SKM-1 treated with dmso at 0.1 percent for 144 hours (cell line): Measurements from ENCODE around the gene ADAM12.

ENCODE experiments used
- DNase-seq: peaks from one replicate; lab custom pipeline; 2025; ENCODE audit not compliant: unreplicated experiment; lab: John Stamatoyannopoulos, UW

The ADAM12 gene, protein sequence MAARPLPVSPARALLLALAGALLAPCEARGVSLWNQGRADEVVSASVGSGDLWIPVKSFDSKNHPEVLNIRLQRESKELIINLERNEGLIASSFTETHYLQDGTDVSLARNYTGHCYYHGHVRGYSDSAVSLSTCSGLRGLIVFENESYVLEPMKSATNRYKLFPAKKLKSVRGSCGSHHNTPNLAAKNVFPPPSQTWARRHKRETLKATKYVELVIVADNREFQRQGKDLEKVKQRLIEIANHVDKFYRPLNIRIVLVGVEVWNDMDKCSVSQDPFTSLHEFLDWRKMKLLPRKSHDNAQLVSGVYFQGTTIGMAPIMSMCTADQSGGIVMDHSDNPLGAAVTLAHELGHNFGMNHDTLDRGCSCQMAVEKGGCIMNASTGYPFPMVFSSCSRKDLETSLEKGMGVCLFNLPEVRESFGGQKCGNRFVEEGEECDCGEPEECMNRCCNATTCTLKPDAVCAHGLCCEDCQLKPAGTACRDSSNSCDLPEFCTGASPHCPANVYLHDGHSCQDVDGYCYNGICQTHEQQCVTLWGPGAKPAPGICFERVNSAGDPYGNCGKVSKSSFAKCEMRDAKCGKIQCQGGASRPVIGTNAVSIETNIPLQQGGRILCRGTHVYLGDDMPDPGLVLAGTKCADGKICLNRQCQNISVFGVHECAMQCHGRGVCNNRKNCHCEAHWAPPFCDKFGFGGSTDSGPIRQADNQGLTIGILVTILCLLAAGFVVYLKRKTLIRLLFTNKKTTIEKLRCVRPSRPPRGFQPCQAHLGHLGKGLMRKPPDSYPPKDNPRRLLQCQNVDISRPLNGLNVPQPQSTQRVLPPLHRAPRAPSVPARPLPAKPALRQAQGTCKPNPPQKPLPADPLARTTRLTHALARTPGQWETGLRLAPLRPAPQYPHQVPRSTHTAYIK

DNA sequence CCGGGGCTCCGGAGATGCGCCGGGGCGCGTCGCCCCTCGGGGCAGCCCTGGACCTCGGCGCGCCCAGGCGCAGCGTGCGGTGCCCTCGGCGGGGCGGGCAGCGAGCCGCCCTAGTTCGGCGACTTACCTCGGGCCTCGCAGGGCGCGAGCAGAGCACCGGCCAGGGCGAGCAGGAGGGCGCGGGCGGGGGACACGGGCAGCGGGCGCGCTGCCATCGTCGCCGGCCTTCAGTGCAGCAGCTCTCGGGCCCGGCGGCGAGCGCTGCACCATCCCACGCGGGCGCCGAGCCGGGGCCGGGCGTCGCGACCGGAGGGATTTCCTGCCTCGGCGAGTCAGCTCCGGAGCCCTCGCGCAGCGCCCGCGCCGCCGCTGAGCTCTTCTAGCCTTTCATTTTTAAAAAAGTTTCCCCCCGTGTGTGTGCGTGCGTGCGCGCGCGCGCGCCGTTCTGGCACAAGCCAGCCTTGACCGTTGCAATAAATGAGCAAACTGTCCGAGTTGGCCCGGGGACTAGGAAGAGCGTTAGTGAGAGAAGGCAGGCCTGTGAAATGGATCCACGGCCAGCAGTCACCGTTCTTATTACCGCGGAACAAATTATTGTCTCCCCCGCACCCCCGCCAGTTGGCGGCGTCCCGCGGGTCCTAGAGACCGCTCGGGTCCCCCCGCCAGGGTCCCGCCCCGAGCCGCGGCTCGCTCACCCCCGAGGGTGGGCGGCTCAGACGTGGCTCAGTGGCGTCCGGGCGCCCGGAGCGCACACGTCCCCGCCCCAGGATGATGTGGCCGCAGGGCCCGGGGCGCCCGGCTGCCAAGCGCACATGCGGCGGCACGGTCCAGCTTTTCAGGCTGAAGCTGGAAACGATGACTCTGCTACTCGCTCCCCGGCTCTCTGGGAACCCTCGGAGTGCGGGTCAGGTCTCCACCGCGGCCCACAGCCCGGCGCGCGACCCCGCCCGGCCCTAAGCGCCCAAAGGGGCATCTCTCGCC lies at the start of gene ADAM12:
TSS of gene ADAM12 (minus strand) at position 547 of the 981 bp plus-strand sequence. CDS start at position 215, 332 bp downstream.
- DNase-seq: no peak

DNA sequence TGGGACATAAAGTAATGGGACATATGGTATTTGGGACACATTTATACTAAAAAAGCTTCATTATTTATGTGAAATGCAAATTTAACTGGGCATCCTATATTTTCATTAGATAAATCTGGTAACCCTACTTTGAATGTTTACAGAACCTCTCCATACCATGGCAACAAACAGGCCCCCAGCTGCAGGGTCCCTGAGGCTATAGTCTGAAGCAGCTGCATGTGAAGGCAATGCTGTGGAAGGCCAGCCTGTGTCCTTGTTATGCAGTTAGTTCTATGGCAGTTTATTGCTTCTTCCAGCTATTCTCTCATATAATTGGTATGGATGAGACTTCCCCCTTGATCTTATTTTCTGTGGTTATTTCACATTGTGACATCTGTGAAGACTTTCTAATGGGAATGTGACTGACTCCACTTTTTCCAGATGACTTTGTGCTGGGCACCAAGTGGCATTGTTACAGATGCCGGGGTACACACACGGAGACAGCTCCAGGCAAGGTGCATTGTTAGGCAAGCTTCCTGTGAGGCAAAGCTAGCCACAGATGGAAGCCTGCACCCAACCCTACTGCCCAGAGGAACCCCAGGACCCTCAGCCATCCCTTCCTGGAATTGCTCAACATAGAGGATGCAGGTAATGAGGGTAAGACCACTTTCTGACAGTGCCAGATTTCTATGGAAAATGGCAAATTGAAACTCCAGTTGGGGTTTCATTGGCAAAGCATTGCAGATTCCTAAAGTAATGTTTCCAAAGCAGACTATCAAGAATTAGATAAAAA lies 49.5 kb upstream of the ADAM12 start:
- DNase-seq: no peak

DNA sequence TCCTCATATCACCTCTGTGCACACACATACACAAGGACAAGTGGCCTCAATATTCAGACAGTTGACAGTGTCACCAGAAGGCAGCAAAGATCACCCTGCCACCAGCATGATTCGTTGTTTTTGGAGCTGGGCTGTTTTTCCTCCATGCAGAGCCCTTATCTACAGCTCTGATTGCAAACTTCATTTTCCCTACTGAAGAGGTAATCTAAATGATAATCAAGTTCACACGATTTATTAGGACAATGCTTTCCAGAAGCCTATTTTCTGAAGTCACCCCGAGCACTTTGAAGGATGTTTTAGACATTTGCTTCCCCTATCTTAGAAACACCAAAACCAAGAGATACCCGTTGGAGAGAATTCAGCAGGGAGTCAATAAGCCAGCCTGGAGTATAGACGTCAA lies 46.0 kb upstream of the ADAM12 start:
- no peak for DNase-seq

DNA sequence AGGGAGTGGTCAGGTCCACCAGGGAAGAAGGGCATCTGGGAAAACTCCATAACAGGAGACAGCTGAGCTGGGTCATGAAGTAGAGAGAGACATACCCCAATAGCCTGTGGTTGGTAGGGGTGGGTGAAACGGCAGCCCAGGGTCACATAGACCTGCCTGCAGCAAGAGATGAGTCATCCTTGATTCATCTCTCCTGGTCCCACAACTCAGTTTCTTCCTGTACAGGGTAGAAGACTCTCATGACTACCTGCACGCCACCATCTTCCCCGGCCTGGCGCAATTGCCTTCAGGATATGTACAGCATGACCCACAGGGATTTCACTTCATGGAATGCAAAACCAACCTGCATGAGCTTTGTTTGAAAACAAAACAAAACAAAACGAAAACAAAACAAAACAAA lies 45.1 kb upstream of the ADAM12 start:
- DNase-seq: no peak

DNA sequence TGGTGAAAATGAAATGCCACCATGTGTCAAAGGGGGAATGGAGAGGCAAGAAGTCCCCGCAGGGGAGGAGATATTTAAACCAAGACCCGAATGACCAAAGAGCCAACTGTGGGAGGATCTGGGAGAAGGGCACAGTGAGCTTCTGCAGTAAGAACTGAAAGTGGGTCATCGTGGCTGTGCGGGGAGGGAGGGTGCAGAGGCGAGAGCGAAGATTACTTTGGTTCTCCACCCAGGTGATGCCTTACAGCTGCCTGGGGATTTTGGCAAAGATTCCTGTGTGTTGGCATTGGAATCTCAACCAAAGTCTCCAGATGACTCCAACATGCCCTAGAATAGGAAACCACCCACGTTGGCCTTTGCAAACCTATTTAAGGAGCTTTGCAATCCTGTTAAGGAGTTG lies 44.2 kb upstream of the ADAM12 start:
- no peak for DNase-seq

DNA sequence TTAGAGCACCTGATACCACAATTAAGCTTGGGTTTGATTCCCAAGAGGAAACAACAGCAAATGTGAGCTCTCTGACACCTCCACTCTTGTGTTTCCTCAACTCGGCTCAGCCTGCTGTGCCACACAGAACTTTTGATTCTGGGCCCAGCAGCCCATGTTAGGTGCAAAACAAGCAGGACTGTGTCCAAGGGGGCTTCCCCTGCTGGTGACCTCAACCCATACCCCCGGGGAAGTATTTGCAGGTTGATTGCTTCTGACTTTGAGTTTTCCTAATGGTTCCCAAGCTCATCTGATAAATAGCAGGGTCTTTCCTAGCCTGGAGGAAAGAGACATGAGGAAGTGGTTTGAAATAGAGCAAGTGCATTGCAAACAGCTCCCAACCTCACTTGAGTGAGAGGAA lies 43.5 kb upstream of the ADAM12 start:
- DNase-seq: no peak

DNA sequence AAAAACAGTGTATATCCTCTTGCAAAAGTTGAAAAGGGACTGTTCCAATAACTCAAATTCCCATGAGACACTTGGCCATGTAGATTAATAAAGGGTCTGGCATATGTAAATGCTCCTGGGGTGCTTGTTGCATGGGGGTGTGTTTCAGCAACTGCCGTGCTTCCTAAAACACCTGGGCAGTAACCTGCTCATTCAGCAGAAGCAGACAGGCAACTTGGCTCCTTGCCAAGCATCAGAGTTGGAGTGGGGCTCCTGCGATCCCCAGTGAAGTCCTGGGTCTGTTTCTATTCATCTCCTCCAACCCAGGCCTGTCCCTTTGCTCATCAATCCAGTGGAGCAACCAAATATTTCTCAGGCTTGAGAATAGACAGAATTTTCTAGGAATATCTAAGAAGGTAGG lies 42.2 kb upstream of the ADAM12 start:
- no peak for DNase-seq

DNA sequence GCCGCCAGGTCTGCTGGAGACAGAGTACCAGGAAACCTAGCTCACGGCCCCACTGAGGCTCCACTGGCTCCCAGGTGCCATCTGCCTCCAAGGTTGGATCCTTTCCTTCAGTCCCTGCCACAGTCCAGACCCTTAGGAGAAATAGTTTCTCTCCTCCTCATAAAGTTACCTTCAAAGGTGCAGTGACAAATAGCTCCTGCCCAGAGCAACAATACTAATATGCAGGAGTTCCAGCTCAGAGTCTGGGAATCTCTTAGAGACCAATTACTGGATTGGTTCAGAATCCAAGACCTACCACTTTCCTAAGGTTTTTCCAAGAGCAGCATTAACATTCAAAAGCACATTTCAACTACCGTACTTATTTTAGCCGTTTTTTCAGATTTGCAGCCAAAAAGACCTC lies 41.0 kb upstream of the ADAM12 start:
- DNase-seq: no peak

DNA sequence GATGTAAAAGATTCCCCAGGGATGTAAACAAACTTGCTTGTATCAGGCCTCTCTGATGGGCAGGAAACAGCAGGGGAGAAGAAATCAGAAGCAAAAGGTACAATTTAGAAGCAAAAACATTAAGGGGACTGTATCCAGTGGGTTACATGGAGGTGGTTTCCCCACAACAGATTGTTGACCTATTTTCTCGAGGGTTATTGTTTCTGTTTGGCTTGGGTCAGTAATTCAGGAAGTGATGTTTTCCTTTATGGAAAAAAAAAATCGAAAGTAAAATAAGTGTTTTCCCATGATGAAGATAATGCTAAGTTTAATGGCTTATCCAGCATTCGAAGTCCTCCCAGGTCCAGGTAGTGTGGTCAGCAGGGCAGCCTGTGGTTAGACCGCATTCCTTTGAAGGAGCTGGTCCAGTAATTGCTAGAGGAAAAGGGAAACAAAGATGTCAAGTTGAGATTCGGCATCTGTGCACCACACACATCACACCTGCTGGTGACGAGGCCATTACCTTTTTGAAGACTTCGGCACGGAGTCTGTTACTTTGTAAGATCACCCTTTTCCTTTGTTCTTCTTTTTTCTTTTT lies 37.3 kb upstream of the ADAM12 start:
- no peak for DNase-seq

DNA sequence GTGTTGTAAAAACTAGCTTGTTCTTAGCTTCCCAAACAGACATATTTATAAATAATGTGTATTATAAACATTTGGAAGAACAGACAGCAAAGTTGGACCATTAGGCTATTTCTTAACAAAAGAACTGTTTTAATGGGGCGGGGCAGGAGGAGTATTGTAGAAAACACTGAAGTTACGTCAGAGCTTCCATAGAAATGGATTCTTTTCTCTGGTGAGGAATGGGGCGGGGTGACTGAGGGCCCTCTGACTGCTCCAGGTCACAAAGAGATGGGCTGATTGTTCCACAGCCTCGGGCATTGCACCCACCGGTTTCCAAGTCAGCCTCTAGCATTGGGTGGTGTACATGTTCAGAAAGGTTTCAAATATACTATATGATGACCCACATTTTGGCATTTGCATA lies 36.8 kb upstream of the ADAM12 start:
- no peak for DNase-seq

DNA sequence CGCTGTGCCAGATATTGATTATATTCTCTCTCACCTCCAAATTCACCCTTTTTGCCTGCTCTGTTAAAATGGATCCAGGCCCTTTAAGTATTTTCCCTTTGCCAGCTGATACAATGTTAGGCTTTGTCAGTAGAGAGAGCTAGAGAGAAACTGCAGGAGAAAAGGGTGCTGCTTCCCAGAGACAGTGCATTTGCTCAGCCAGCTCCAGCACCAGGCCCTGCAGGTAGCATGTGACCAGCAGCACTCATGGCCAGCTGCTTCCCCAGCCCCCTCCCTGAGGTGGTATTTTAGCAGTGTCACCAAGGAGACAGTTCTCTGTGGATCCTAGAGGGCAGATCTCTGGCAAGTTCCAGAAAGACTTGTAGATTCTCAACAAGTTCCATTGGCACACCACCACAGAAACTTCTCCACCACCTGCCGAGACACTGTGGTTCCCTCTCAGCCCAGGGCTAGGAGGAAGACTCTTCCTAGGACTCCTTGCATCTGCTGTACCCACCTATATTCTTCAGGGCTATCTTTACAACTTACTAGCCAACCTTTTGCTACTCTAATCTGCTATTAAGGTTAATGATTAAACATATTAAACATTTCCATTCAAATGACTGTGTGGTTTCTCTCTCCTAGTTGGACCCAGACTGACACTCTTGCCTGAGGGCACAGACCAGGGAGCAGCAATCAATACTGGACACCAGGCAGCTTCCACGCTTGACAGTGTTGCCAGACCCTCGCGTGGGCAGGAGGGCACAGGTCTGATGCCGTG lies 35.6 kb upstream of the ADAM12 start:
- DNase-seq: no peak

DNA sequence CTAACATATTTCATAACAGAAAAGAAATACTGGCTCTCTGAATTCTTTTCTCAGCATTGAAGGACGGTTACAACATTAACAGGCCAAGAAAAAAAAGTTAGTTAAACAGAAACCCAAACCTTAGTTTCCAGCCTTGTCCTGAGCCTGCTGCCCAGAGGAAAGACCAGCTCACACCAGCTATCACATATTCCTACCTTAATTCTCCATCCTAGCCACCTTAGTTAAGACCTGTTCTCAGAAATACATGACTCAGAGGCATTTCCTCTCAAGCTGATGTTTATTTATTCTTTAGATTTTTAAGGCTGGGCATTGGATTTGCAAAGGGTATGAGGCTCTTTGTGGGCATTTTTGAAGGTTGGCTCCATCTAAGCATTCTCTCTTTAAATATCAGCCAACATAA lies 34.3 kb upstream of the ADAM12 start:
- DNase-seq: no peak

DNA sequence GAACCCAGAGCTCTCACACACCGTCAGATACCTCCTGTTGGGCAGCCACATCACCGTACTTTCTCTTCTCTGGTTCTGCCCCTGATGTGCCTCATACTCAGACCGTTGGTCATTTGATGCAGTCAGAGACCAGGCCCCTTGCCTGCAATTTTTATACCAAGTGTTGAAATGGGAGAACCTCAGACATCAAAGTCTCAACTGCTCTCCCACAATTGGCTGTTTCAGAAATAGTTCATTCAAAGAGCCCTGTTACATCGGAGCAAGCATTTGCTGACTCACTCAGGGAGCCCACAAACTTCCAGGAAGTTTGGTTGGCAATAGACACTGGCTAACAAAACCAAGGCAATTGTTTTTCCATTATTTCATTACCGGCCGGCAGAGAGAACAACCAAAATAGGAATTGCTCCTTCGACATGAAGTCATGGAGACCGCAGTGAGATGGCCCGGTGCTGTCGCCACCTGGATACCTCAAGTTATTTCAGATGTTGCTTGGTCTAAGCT lies 33.5 kb upstream of the ADAM12 start:
- DNase-seq: no peak

DNA sequence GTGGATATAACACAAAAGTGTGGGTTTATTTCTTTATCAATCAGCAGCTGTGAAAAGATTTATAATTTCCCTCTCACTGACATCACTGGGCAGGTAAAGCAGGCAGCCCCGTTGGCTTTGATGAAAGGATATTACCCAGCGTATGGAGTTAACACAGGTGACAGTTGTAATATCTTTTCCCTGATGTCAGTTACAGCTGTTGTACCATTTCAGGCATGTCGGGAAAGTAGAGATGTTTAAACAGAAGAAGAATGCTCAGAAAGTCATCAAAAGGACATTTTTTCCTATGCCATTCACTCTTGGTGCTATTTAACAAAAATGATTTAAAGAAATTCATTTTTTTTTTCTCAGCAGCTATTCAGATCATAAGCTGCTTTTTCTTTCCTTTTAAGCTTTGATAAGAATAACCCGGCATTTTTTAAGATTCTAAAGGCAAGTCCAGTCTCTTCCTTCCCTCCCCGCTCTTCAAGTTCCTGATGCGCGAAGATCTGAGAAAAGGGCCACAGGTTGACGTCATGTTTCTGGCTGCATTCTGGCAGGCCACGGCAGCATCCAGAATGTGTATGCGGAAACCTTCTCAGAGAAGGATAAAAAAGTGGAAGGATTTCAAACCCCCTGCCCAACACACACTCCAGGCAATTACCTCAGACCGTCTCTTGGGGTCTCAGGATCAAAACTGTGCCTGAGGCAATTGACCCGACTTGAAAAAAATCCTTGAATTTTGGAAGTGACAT lies 32.5 kb upstream of the ADAM12 start:
- no peak for DNase-seq

DNA sequence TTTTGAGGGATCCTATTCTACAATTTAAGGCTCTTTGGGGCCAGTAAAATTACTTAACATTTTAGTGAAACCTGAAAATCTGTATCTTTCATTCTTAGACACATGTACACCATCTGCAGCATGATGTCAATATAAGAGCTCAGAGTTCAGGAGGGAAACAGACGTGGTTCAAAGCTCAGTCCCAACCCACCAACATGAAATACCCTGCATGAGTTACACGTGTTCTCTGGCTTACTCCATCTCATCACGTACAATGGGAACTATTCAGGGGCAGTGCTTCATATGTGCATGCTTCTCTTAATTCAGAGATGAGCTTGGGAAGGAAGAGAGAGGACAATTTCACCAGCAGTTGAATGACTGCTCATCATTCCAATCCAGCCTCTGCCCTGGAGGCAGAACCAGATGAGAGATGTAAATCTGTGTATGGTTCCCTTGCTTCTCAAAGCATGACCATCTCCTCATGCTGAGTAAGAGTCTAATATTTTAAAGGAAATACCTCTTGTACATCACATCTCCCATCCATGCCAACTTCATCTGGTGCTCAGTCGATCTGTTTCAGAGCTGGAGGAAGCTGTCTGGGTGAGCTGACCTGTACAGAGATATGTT lies 29.0 kb upstream of the ADAM12 start:
- no peak for DNase-seq

DNA sequence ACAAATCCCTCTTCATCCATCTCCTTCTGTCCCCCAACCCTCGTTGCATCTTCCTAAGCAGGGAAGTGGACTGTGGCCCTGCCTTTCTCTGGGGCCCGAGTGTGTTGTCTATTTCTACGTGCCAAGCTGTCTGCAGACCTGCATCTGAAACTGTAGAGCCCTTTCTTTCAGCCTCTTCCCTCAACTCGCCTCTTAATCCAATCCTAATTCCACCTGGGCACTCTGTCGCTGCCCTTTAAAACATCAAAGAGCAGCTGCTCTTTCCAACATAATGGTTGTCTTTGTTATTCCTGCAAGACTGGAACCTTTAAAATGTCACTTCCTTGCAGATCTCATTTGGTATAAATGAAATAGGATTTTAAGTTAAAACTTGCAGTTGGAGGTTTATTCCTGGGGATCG lies 21.5 kb upstream of the ADAM12 start:
- no peak for DNase-seq

DNA sequence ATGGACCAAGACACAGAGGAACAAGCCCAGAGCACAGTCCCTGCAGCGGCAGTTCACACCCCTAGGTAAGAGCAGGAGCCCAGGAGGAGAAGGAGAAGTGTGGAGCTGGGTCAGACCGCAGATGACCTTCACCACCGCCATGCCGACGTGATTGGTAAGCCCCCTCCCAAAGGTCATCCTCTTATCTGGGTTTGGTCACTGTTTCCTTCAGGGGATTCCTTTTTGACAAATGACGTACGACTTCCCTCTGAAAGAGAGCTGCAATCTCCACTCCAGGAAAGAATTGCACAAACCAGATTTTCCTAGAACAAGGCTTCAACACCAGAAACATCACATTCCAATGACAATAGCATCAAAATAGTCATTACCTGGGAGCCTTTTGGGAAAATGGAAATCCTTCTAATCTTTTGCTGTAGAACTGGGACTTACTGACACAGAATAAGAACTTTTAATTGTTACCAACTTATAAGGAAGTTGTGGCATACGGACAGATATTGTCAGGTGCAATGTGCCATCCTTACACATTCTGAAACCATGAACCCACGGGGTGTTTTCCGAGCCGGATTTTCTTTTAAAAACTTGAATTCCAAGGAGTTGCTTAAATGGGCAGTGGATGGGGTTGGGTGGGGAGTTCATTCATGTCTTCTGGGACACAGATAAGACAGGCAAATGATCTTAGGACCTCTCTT lies 20.8 kb upstream of the ADAM12 start:
- DNase-seq: no peak
